CD4-positive, alpha-beta T cell (primary cell): ENCODE data around the gene RNASEH1. TPM values are rescaled to one million over a fixed set of nuclear protein-coding genes. Genes with fewer than 3 reads are reported as not detected.

Source experiments
- ATAC-seq: fragments of 200-7000 bp; cut with Tn5 transposase; one replicate; pipeline ENCODE4 v1.10.0; 2022; ENCODE audit warnings: mild to moderate bottlenecking; ENCODE audit not compliant: poor library complexity
- CTCF ChIA-PET: fragments of 350-600 bp; sonication (Branson Sonifier 250); formaldehyde crosslinking; loops from one replicate; lab custom pipeline; 2021; ENCODE audit warnings: antibody characterized with exemption, inconsistent platforms; lab: Charles Lee
- POLR2A ChIA-PET: fragments of 350-600 bp; sonication (Branson Sonifier 250); formaldehyde crosslinking; loops from one replicate; lab custom pipeline; 2021; ENCODE audit warnings: antibody characterized with exemption, inconsistent platforms; lab: Charles Lee
- DNase-seq, 14 experiments: peaks; one replicate each; pipeline ENCODE4 v3.0.0-alpha.2; 2013 to 2020; ENCODE audit warnings: mixed read lengths in 2 of 14
- H3K27ac ChIP-seq, 2 donors: one replicate each; pipeline versions ENCODE4 v1.5.1 to v1.7.0; 2013; ENCODE audit warnings: low read length in 2 of 2, low read depth in 1 of 2, mild to moderate bottlenecking in 1 of 2
- H3K27me3 ChIP-seq, 2 experiments: 1 replicate in 1 of 2; 2 replicates in 1 of 2; pipeline versions ENCODE4 v1.6.1 to v1.7.0; 2013; ENCODE audit warnings: low read length in 2 of 2, control low read depth in 1 of 2, mild to moderate bottlenecking in 1 of 2, moderate library complexity in 1 of 2; ENCODE audit not compliant: insufficient read depth in 2 of 2, control insufficient read depth in 1 of 2
- H3K36me3 ChIP-seq: one replicate; pipeline ENCODE4 v1.6.1; 2013; ENCODE audit warnings: low read length, control low read depth; ENCODE audit not compliant: insufficient read depth
- H3K4me1 ChIP-seq: one replicate; pipeline ENCODE4 v1.6.1; 2013; ENCODE audit warnings: low read length, control low read depth; ENCODE audit not compliant: insufficient read depth
- H3K4me3 ChIP-seq: one replicate; pipeline ENCODE4 v1.5.1; 2013; ENCODE audit warnings: mild to moderate bottlenecking, low read length, moderate library complexity
- H3K9me3 ChIP-seq, 2 experiments: 1 replicate in 1 of 2; 2 replicates in 1 of 2; pipeline versions ENCODE4 v1.6.1 to v1.7.0; 2013; ENCODE audit warnings: low read length in 2 of 2, mild to moderate bottlenecking in 2 of 2, control low read depth in 1 of 2, moderate library complexity in 1 of 2; ENCODE audit not compliant: control insufficient read depth in 1 of 2, insufficient read depth in 1 of 2
- H3K27ac Mint-ChIP-seq: one replicate; pipeline ENCODE4 v1.8.0; 2020; ENCODE audit warnings: mixed read lengths
- H3K27me3 Mint-ChIP-seq: one replicate; pipeline ENCODE4 v1.8.0; 2021; ENCODE audit warnings: mixed read lengths
- H3K36me3 Mint-ChIP-seq: one replicate; pipeline ENCODE4 v1.8.0; 2021; ENCODE audit warnings: low read depth, mixed read lengths
- H3K4me1 Mint-ChIP-seq: one replicate; pipeline ENCODE4 v1.8.0; 2021; ENCODE audit warnings: low read depth, mixed read lengths
- H3K4me3 Mint-ChIP-seq: one replicate; pipeline ENCODE4 v1.8.0; 2020; ENCODE audit warnings: mild to moderate bottlenecking, mixed read lengths
- H3K9me3 Mint-ChIP-seq: one replicate; pipeline ENCODE4 v1.8.0; 2020; ENCODE audit warnings: mixed read lengths
- intact Hi-C, 2 experiments: fragments of 100-400 bp; cut with DNase I in 1 of 2; cut with micrococcal nuclease in 1 of 2; formaldehyde crosslinking; loops; one replicate each; pipeline versions ENCODE4 v1.15.1 to v1.9.0; 2023 to 2025; cut with DNase I, micrococcal nuclease
- total RNA-seq, 174 experiments: library from RNA in 2 of 174; stranded (reverse) in 2 of 174; gene quantifications; one replicate each; pipeline ENCODE4 v1.2.3 and lab custom pipeline; 2021 to 2026
- TF ChIP-seq, protein P1 (sequence below): fragments of 200-600 bp; IDR thresholded peaks from one replicate; pipeline ENCODE4 v1.8.0; 2022; ENCODE audit warnings: antibody characterized with exemption, mild to moderate bottlenecking

RNASEH1 gene
- total RNA-seq, 2 experiments from 2014 or later, result 31.5 to 31.9 TPM

DNA sequence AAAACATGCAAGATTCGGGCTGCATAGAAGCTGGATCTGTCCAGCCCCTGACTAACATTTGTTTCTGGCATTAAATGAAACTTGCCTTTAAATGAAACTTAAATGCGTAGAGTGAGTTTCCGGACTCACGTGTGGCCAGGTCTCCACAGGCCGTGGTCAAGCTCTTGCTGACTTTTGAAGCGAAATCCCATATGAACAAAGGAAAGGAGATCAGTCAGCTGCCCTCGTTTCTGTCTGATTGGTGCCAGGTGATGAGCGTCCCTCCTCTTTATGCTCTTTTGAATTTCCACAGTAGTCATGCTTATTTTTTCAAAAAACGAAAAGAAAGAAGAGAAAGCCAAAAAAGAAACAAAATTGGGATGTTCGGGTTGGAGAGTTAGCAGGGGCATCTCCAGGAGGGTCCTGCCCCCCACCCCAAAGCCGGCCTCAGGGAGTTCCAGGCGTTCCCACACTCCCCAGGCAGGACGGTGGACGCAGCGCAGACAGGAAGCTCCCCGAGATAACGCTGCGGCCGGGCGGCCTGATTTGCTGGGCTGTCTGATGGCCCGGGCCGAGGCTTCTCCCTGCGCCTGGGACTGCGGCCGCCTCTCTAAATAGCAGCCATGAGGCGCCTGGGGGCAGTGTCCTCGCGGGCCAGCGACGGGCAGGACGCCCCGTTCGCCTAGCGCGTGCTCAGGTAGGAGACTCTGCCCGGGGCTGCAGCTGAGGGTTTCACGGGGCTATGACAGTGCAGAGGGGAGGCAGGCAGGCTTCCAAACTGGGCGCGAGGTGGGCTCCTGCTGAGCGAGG, 36.6 kb upstream of the RNASEH1 start, which contains the start of gene COLEC11:
COLEC11 (plus strand) TSS at position 620 of the 789 bp plus-strand sequence. CDS start 9,229 bp downstream, outside the sequence.
- H3K4me3 Mint-ChIP-seq, result no peak within 1 kb of the TSS
- DNase-seq, result no peak
- ATAC-seq, result no peak
- Histone ChIP-seq H3K27me3 (no peaks in the 10 kb centered on the region), H3K4me3 (no peak within 1 kb of the TSS), H3K36me3 (no peaks in the 10 kb centered on the region), H3K4me1 (no peaks in the 10 kb centered on the region), H3K27ac (no peak within 1 kb of the TSS), H3K9me3 (no peaks in the 10 kb centered on the region)
- peaks cover 8% of the 10 kb centered on the region for H3K4me1 Mint-ChIP-seq
- no peaks in the 10 kb centered on the region for H3K9me3 Mint-ChIP-seq
- H3K36me3 Mint-ChIP-seq, result peaks cover 12% of the 10 kb centered on the region
- TF ChIP-seq, protein P1, sequence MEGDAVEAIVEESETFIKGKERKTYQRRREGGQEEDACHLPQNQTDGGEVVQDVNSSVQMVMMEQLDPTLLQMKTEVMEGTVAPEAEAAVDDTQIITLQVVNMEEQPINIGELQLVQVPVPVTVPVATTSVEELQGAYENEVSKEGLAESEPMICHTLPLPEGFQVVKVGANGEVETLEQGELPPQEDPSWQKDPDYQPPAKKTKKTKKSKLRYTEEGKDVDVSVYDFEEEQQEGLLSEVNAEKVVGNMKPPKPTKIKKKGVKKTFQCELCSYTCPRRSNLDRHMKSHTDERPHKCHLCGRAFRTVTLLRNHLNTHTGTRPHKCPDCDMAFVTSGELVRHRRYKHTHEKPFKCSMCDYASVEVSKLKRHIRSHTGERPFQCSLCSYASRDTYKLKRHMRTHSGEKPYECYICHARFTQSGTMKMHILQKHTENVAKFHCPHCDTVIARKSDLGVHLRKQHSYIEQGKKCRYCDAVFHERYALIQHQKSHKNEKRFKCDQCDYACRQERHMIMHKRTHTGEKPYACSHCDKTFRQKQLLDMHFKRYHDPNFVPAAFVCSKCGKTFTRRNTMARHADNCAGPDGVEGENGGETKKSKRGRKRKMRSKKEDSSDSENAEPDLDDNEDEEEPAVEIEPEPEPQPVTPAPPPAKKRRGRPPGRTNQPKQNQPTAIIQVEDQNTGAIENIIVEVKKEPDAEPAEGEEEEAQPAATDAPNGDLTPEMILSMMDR, result no peak
- no peak within 1 kb of the TSS for H3K27ac Mint-ChIP-seq
- no peaks in the 10 kb centered on the region for H3K27me3 Mint-ChIP-seq
- ChIA-PET POLR2A (no interaction called here), CTCF (no interaction called here)
- intact Hi-C loops, result no loop called here

DNA sequence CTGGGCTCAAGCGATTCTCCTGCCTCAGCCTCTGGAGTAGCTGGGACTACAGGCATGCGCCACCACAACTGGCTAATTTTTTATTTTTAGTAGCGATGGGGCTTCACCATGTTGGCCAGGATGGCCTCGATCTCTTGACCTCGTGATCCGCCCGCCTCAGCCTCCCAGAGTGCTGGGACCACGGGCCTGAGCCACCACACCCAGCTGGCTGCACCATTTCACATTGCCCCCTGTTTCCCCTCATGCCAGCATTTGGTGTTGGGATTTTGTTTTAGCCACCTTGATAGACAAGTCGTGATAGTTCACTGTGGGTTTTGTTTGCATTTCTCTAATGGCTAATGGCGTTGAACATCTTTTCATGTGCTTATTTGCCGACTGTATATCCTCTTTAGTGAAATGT, 31.0 kb upstream of the RNASEH1 start:
- Histone ChIP-seq H3K9me3 (no peaks in the 10 kb centered on the region), H3K4me1 (no peaks in the 10 kb centered on the region), H3K4me3 (no peak overlapping the region), H3K27ac (no peak overlapping the region), H3K27me3 (no peaks in the 10 kb centered on the region), H3K36me3 (peaks cover 11% of the 10 kb centered on the region)
- H3K36me3 Mint-ChIP-seq, result peaks cover 50% of the 10 kb centered on the region
- no peak for DNase-seq
- TF ChIP-seq, protein P1, result no peak
- ChIA-PET CTCF (no interaction called here), POLR2A (no interaction called here)
- no peak for ATAC-seq
- no peak overlapping the region for H3K4me3 Mint-ChIP-seq
- H3K27ac Mint-ChIP-seq, result no peak overlapping the region
- H3K9me3 Mint-ChIP-seq, result no peaks in the 10 kb centered on the region
- H3K4me1 Mint-ChIP-seq, result no peaks in the 10 kb centered on the region
- intact Hi-C loops, result no loop called here
- H3K27me3 Mint-ChIP-seq, result no peaks in the 10 kb centered on the region

DNA sequence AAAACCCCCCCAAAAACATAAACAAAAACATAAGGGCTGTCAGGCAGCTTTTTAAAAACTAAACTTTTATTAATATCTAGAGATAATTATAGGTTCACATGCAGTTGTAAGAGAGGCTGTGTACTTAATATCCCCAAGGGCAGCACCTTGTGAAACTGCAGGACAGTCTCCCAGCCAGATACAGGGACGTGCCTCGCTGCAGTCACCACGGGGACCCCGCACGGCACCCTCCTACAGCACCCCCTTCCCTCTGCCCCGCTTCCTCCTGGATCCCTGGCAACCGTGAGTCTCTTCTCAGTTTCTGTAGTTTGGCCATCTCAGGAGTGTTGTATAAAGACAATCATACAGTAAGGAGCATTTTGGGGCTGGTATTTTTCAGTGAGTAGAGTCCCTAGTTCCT, 30.0 kb upstream of the RNASEH1 start:
- Histone ChIP-seq H3K36me3 (peaks cover 18% of the 10 kb centered on the region), H3K4me1 (no peaks in the 10 kb centered on the region), H3K27me3 (no peaks in the 10 kb centered on the region), H3K4me3 (no peak overlapping the region), H3K9me3 (no peaks in the 10 kb centered on the region), H3K27ac (no peak overlapping the region)
- Mint-ChIP-seq H3K4me1 (no peaks in the 10 kb centered on the region), H3K27ac (no peak overlapping the region), H3K27me3 (no peaks in the 10 kb centered on the region), H3K9me3 (no peaks in the 10 kb centered on the region), H3K4me3 (no peak overlapping the region), H3K36me3 (peaks cover 56% of the 10 kb centered on the region)
- intact Hi-C loops, result no loop called here
- CTCF ChIA-PET, result no interaction called here
- no peak for DNase-seq
- POLR2A ChIA-PET, result no interaction called here
- ATAC-seq, result no peak
- TF ChIP-seq, protein P1, result no peak
